Prostate gland (tissue), 2 donors: Measurements from ENCODE around the gene CRK.

ENCODE experiments used
- POLR2AphosphoS5 ChIP-seq: sonication (generic); formaldehyde crosslinking; IDR thresholded peaks from one replicate; pipeline ENCODE4 v1.6.1; 2017; ENCODE audit warnings: antibody characterized with exemption
- TF ChIP-seq, protein P1 (sequence below), 4 experiments: fragments of 200-600 bp in 2 of 4; fragments of 450-650 bp in 2 of 4; sonication (generic) in 2 of 4; IDR thresholded peaks; 1 replicate in 3 of 4; 2 replicates in 1 of 4; pipeline ENCODE4 v1.5.1; 2016 to 2019; ENCODE audit warnings: antibody characterized with exemption in 4 of 4, mild to moderate bottlenecking in 2 of 4, moderate library complexity in 2 of 4

GRCh38 chr17:1478418-1478817 lies 22.4 kb upstream of the CRK start:
- TF ChIP-seq, protein P1, sequence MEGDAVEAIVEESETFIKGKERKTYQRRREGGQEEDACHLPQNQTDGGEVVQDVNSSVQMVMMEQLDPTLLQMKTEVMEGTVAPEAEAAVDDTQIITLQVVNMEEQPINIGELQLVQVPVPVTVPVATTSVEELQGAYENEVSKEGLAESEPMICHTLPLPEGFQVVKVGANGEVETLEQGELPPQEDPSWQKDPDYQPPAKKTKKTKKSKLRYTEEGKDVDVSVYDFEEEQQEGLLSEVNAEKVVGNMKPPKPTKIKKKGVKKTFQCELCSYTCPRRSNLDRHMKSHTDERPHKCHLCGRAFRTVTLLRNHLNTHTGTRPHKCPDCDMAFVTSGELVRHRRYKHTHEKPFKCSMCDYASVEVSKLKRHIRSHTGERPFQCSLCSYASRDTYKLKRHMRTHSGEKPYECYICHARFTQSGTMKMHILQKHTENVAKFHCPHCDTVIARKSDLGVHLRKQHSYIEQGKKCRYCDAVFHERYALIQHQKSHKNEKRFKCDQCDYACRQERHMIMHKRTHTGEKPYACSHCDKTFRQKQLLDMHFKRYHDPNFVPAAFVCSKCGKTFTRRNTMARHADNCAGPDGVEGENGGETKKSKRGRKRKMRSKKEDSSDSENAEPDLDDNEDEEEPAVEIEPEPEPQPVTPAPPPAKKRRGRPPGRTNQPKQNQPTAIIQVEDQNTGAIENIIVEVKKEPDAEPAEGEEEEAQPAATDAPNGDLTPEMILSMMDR (IDR thresholded peaks at IDR 0.05), result no peak
- no peak for TF ChIP-seq POLR2AphosphoS5
